ENCODE measurements around the gene KRT80. TPM values are rescaled to one million over a fixed set of nuclear protein-coding genes. Genes with fewer than 3 reads are reported as not detected.
"Not testable (repeated sequence)": the region's sequence is repeated elsewhere in the genome, so short reads cannot be mapped to it uniquely, and the experiment has no call there.

KRT80 gene
- total RNA-seq (ENCODE audit: unreplicated experiment): not detected
- long read RNA-seq: 0 reads

GRCh38 chr12:52191841-52192791 lies at the start of gene KRT80:
Gene KRT80, minus strand, starts transcription at chr12:52192014. Its CDS starts 112 bp downstream, at chr12:52191902.
- Mint-ChIP-seq H3K4me1 (ENCODE audit: low read depth, unreplicated experiment) (no peaks in the 10 kb centered on the region), H3K4me3 (ENCODE audit: unreplicated experiment) (no peak within 1 kb of the TSS), H3K27me3 (ENCODE audit: unreplicated experiment) (peaks cover 11% of the 10 kb centered on the region), H3K9me3 (ENCODE audit: unreplicated experiment) (peaks cover 2% of the 10 kb centered on the region), H3K27ac (ENCODE audit: unreplicated experiment) (no peak within 1 kb of the TSS), H3K36me3 (ENCODE audit: unreplicated experiment) (no peaks in the 10 kb centered on the region)
- DNase-seq: peak; percentile 17
- TF ChIP-seq CTCF (IDR thresholded peaks at IDR 0.05; ENCODE audit: partially characterized antibody, unreplicated experiment): no peak

- Mint-ChIP-seq H3K27ac (ENCODE audit: unreplicated experiment) (peak overlapping the region; percentile 36), H3K27me3 (ENCODE audit: unreplicated experiment) (peaks cover 15% of the 10 kb centered on the region), H3K36me3 (ENCODE audit: unreplicated experiment) (no peaks in the 10 kb centered on the region), H3K9me3 (ENCODE audit: unreplicated experiment) (no peaks in the 10 kb centered on the region), H3K4me1 (ENCODE audit: low read depth, unreplicated experiment) (peaks cover 4% of the 10 kb centered on the region), H3K4me3 (ENCODE audit: unreplicated experiment) (no peak overlapping the region)
- DNase-seq: no peak
- no peak for TF ChIP-seq CTCF (IDR thresholded peaks at IDR 0.05; ENCODE audit: partially characterized antibody, unreplicated experiment)
Measured at GRCh38 chr12:52241205-52241842, 49.5 kb upstream of the KRT80 start.

GRCh38 chr12:52240247-52240646 lies 48.4 kb upstream of the KRT80 start:
- not testable (repeated sequence) for H3K4me1 Mint-ChIP-seq (ENCODE audit: low read depth, unreplicated experiment); H3K4me3 Mint-ChIP-seq (ENCODE audit: unreplicated experiment); H3K27ac Mint-ChIP-seq (ENCODE audit: unreplicated experiment); H3K9me3 Mint-ChIP-seq (ENCODE audit: unreplicated experiment); DNase-seq; H3K36me3 Mint-ChIP-seq (ENCODE audit: unreplicated experiment)
- H3K27me3 Mint-ChIP-seq (ENCODE audit: unreplicated experiment): peaks cover 15% of the 10 kb centered on the region

- DNase-seq: no peak
- TF ChIP-seq CTCF (IDR thresholded peaks at IDR 0.05; ENCODE audit: partially characterized antibody, unreplicated experiment): no peak
- peaks cover 2% of the 10 kb centered on the region for H3K4me1 Mint-ChIP-seq (ENCODE audit: low read depth, unreplicated experiment)
- no peaks in the 10 kb centered on the region for H3K9me3 Mint-ChIP-seq (ENCODE audit: unreplicated experiment)
- no peak overlapping the region for H3K27ac Mint-ChIP-seq (ENCODE audit: unreplicated experiment)
- no peak overlapping the region for H3K4me3 Mint-ChIP-seq (ENCODE audit: unreplicated experiment)
- H3K36me3 Mint-ChIP-seq (ENCODE audit: unreplicated experiment): no peaks in the 10 kb centered on the region
- H3K27me3 Mint-ChIP-seq (ENCODE audit: unreplicated experiment): peaks cover 15% of the 10 kb centered on the region
Measured at GRCh38 chr12:52239767-52240166, 48.0 kb upstream of the KRT80 start.

- Mint-ChIP-seq H3K36me3 (ENCODE audit: unreplicated experiment) (no peaks in the 10 kb centered on the region), H3K4me3 (ENCODE audit: unreplicated experiment) (no peak overlapping the region), H3K27me3 (ENCODE audit: unreplicated experiment) (peaks cover 15% of the 10 kb centered on the region), H3K4me1 (ENCODE audit: low read depth, unreplicated experiment) (peaks cover 2% of the 10 kb centered on the region), H3K27ac (ENCODE audit: unreplicated experiment) (no peak overlapping the region), H3K9me3 (ENCODE audit: unreplicated experiment) (peaks cover 1% of the 10 kb centered on the region)
- no peak for TF ChIP-seq CTCF (IDR thresholded peaks at IDR 0.05; ENCODE audit: partially characterized antibody, unreplicated experiment)
- no peak for DNase-seq
Measured at GRCh38 chr12:52238916-52239646, 47.3 kb upstream of the KRT80 start.
